ENCODE measurements around the gene ST13. TPM values are rescaled to one million over a fixed set of nuclear protein-coding genes. Genes with fewer than 3 reads are reported as not detected.
"Not testable (repeated sequence)": the region's sequence is repeated elsewhere in the genome, so short reads cannot be mapped to it uniquely, and the experiment has no call there.

Gene ST13
- total RNA-seq, 1 donor from 2014 or later = 289 TPM

- no peak overlapping the region for H3K4me3 Mint-ChIP-seq (ENCODE audit: unreplicated experiment)
- no peaks in the 10 kb centered on the region for H3K27me3 Mint-ChIP-seq (ENCODE audit: unreplicated experiment)
- H3K27ac Mint-ChIP-seq (ENCODE audit: unreplicated experiment) = no peak overlapping the region
- H3K36me3 Mint-ChIP-seq (ENCODE audit: unreplicated experiment) = peaks cover 54% of the 10 kb centered on the region
- H3K4me1 Mint-ChIP-seq (ENCODE audit: unreplicated experiment) = no peaks in the 10 kb centered on the region
- no peak for TF ChIP-seq CTCF (IDR thresholded peaks at IDR 0.05)
- DNase-seq (ENCODE audit: extremely low spot score, unreplicated experiment) = no peak
- no peaks in the 10 kb centered on the region for H3K9me3 Mint-ChIP-seq (ENCODE audit: unreplicated experiment)
These were observed 11.5 kb downstream of the ST13 start for GRCh38 chr22:40844951-40845350.

- no peaks in the 10 kb centered on the region for H3K27me3 Mint-ChIP-seq (ENCODE audit: unreplicated experiment)
- TF ChIP-seq CTCF (IDR thresholded peaks at IDR 0.05) = no peak
- peaks cover 53% of the 10 kb centered on the region for H3K36me3 Mint-ChIP-seq (ENCODE audit: unreplicated experiment)
- no peaks in the 10 kb centered on the region for H3K4me1 Mint-ChIP-seq (ENCODE audit: unreplicated experiment)
- no peak overlapping the region for H3K27ac Mint-ChIP-seq (ENCODE audit: unreplicated experiment)
- H3K4me3 Mint-ChIP-seq (ENCODE audit: unreplicated experiment) = no peak overlapping the region
- H3K9me3 Mint-ChIP-seq (ENCODE audit: unreplicated experiment) = no peaks in the 10 kb centered on the region
- DNase-seq (ENCODE audit: extremely low spot score, unreplicated experiment) = no peak
These were observed 18.0 kb downstream of the ST13 start for GRCh38 chr22:40838486-40838885.

GRCh38 chr22:40834619-40835018 is 21.8 kb downstream of the ST13 start:
- Mint-ChIP-seq H3K4me1 (ENCODE audit: unreplicated experiment) (no peaks in the 10 kb centered on the region), H3K27me3 (ENCODE audit: unreplicated experiment) (no peaks in the 10 kb centered on the region), H3K4me3 (ENCODE audit: unreplicated experiment) (no peak overlapping the region), H3K27ac (ENCODE audit: unreplicated experiment) (no peak overlapping the region), H3K9me3 (ENCODE audit: unreplicated experiment) (no peaks in the 10 kb centered on the region), H3K36me3 (ENCODE audit: unreplicated experiment) (peaks cover 51% of the 10 kb centered on the region)
- TF ChIP-seq CTCF (IDR thresholded peaks at IDR 0.05) = no peak
- DNase-seq (ENCODE audit: extremely low spot score, unreplicated experiment) = no peak

GRCh38 chr22:40829131-40829530 is 27.3 kb downstream of the ST13 start:
- H3K4me1 Mint-ChIP-seq (ENCODE audit: unreplicated experiment) = no peaks in the 10 kb centered on the region
- DNase-seq (ENCODE audit: extremely low spot score, unreplicated experiment) = no peak
- H3K27me3 Mint-ChIP-seq (ENCODE audit: unreplicated experiment) = no peaks in the 10 kb centered on the region
- H3K27ac Mint-ChIP-seq (ENCODE audit: unreplicated experiment) = no peak overlapping the region
- no peaks in the 10 kb centered on the region for H3K9me3 Mint-ChIP-seq (ENCODE audit: unreplicated experiment)
- H3K4me3 Mint-ChIP-seq (ENCODE audit: unreplicated experiment) = no peak overlapping the region
- no peak for TF ChIP-seq CTCF (IDR thresholded peaks at IDR 0.05)
- H3K36me3 Mint-ChIP-seq (ENCODE audit: unreplicated experiment) = peaks cover 59% of the 10 kb centered on the region

- no peak for DNase-seq (ENCODE audit: extremely low spot score, unreplicated experiment)
- Mint-ChIP-seq H3K36me3 (ENCODE audit: unreplicated experiment) (peaks cover 54% of the 10 kb centered on the region), H3K4me1 (ENCODE audit: unreplicated experiment) (no peaks in the 10 kb centered on the region), H3K27ac (ENCODE audit: unreplicated experiment) (no peak overlapping the region), H3K9me3 (ENCODE audit: unreplicated experiment) (no peaks in the 10 kb centered on the region), H3K27me3 (ENCODE audit: unreplicated experiment) (no peaks in the 10 kb centered on the region), H3K4me3 (ENCODE audit: unreplicated experiment) (no peak overlapping the region)
- no peak for TF ChIP-seq CTCF (IDR thresholded peaks at IDR 0.05)
These were observed 29.3 kb downstream of the ST13 start for GRCh38 chr22:40826984-40827741.

- not testable (repeated sequence) for H3K4me1 Mint-ChIP-seq (ENCODE audit: unreplicated experiment); H3K9me3 Mint-ChIP-seq (ENCODE audit: unreplicated experiment); H3K4me3 Mint-ChIP-seq (ENCODE audit: unreplicated experiment); H3K27me3 Mint-ChIP-seq (ENCODE audit: unreplicated experiment); H3K27ac Mint-ChIP-seq (ENCODE audit: unreplicated experiment); DNase-seq (ENCODE audit: extremely low spot score, unreplicated experiment)
- H3K36me3 Mint-ChIP-seq (ENCODE audit: unreplicated experiment) = peaks cover 50% of the 10 kb centered on the region
These were observed 30.1 kb downstream of the ST13 start for GRCh38 chr22:40826292-40826691.

All from osteocyte (in vitro differentiated cells).